ENCODE measurements around the gene FCHO2.

The FCHO2 gene

GRCh38 chr5:73106335-73106734 lies 150.5 kb downstream of the FCHO2 start:
- no peak for DNase-seq (ENCODE audit: low read depth)
- no peak overlapping the region for H3K4me3 ChIP-seq (ENCODE audit: low read length)
- no peak for TF ChIP-seq CTCF (conservative IDR thresholded peaks at IDR 0.05; ENCODE audit: low read depth, low read length)

- no peak for TF ChIP-seq CTCF (conservative IDR thresholded peaks at IDR 0.05; ENCODE audit: low read depth, low read length)
- no peak overlapping the region for H3K4me3 ChIP-seq (ENCODE audit: low read length)
- DNase-seq (ENCODE audit: low read depth): no peak
Observed at GRCh38 chr5:73110190-73110589, 154.3 kb downstream of the FCHO2 start.

GRCh38 chr5:73111536-73111935 lies 155.7 kb downstream of the FCHO2 start:
- no peak for DNase-seq (ENCODE audit: low read depth)
- H3K4me3 ChIP-seq (ENCODE audit: low read length): no peak overlapping the region
- TF ChIP-seq CTCF (conservative IDR thresholded peaks at IDR 0.05; ENCODE audit: low read depth, low read length): no peak

- H3K4me3 ChIP-seq (ENCODE audit: low read length): no peak overlapping the region
- no peak for DNase-seq (ENCODE audit: low read depth)
- no peak for TF ChIP-seq CTCF (conservative IDR thresholded peaks at IDR 0.05; ENCODE audit: low read depth, low read length)
Observed at GRCh38 chr5:73112359-73112758, 156.5 kb downstream of the FCHO2 start.

- H3K4me3 ChIP-seq (ENCODE audit: low read length): no peak overlapping the region
- DNase-seq (ENCODE audit: low read depth): no peak
- TF ChIP-seq CTCF (conservative IDR thresholded peaks at IDR 0.05; ENCODE audit: low read depth, low read length): no peak
Observed at GRCh38 chr5:73114044-73114688, 158.3 kb downstream of the FCHO2 start.

- no peak for TF ChIP-seq CTCF (conservative IDR thresholded peaks at IDR 0.05; ENCODE audit: low read depth, low read length)
- DNase-seq (ENCODE audit: low read depth): no peak
- H3K4me3 ChIP-seq (ENCODE audit: low read length): no peak overlapping the region
Observed at GRCh38 chr5:73115399-73116051, 159.7 kb downstream of the FCHO2 start.

- no peak for DNase-seq (ENCODE audit: low read depth)
- H3K4me3 ChIP-seq (ENCODE audit: low read length): no peak overlapping the region
- no peak for TF ChIP-seq CTCF (conservative IDR thresholded peaks at IDR 0.05; ENCODE audit: low read depth, low read length)
Observed at GRCh38 chr5:73116506-73116905, 160.7 kb downstream of the FCHO2 start.

All from retinal pigment epithelial cell (primary cell).